Esophagus squamous epithelium (tissue), 4 donors: Measurements from ENCODE around the gene KCNN4.

Experiments
- CTCF ChIP-seq, 6 experiments: fragments of 450-650 bp in 4 of 6; fragments of 200-600 bp in 2 of 6; sonication (generic) in 2 of 6; IDR thresholded peaks; one replicate each; pipeline ENCODE4 v1.5.1; 2016 to 2019; ENCODE audit warnings: antibody characterized with exemption in 6 of 6, mild to moderate bottlenecking in 4 of 6, moderate library complexity in 4 of 6
- POLR2A ChIP-seq, 4 donors: fragments of 450-650 bp; IDR thresholded peaks; one replicate each; pipeline ENCODE4 v1.6.1; 2017; ENCODE audit warnings: antibody characterized with exemption in 4 of 4, mild to moderate bottlenecking in 4 of 4, moderate library complexity in 3 of 4

GRCh38 chr19:43765109-43765876, 15.5 kb downstream of the KCNN4 start:
- TF ChIP-seq POLR2A (IDR thresholded peaks at IDR 0.05) (peak in 1 of 4 donors; percentile 42), CTCF (IDR thresholded peaks at IDR 0.05) (no peak)
